GM12878 (cell line): Measurements from ENCODE around the gene CCDC63. TPM values are rescaled to one million over a fixed set of nuclear protein-coding genes. Genes with fewer than 3 reads are reported as not detected.

Experiments
- ATAC-seq: fragments of 200-7000 bp; cut with Tn5 transposase; 3 replicates; pipeline ENCODE4 v1.9.1; 2020; ENCODE audit warnings: mild to moderate bottlenecking, moderate library complexity
- BruUV-seq: library from RNA; stranded (reverse); fragments of 400-500 nt; replicated peaks from 2 replicates; lab custom pipeline; 2021; lab: Mats Ljungman, UMichigan
- CTCF ChIA-PET: fragments of 300-600 bp; sonication (Branson Sonifier 250); formaldehyde crosslinking; extraction: SDS; loops from one replicate; lab custom pipeline; 2021; ENCODE audit warnings: inconsistent platforms; lab: Yijun Ruan, JAX
- POLR2A ChIA-PET: fragments of 350-600 bp; formaldehyde crosslinking; extraction: SDS; loops from one replicate; lab custom pipeline; 2021; ENCODE audit warnings: inconsistent platforms; lab: Charles Lee
- RAD21 ChIA-PET: fragments of 300-600 bp; sonication (Branson Sonifier 250); formaldehyde crosslinking; loops from one replicate; lab custom pipeline; 2023; ENCODE audit warnings: antibody characterized with exemption; ENCODE audit not compliant: unreplicated experiment; lab: Charles Lee
- SMC1A ChIA-PET: fragments of 300-600 bp; sonication (Branson Sonifier 250); formaldehyde crosslinking; loops from one replicate; lab custom pipeline; 2023; ENCODE audit not compliant: unreplicated experiment, uncharacterized antibody; lab: Charles Lee
- DNase-seq: peaks from one replicate; pipeline ENCODE4 v3.0.0-alpha.2; 2011; ENCODE audit warnings: low read depth, low spot score
- FAIRE-seq: peaks from 3 replicates; lab custom pipeline; 2011; peaks lifted over from hg19 to GRCh38; lab: Jason Lieb, UNC
- H2AFZ ChIP-seq: 2 replicates; pipeline ENCODE4 v1.6.0; 2011; ENCODE audit warnings: low read depth, low read length, control low read depth; ENCODE audit not compliant: control insufficient read depth
- H3K27ac ChIP-seq: 2 replicates; pipeline ENCODE4 v1.5.1; 2011; ENCODE audit warnings: control low read depth; ENCODE audit not compliant: control insufficient read depth, insufficient read depth
- H3K27me3 ChIP-seq, 2 experiments: replicated peaks in 1 of 2; 2 replicates each; pipeline versions ENCODE4 v1.6.0 to v1.6.1; 2011; ENCODE audit warnings: low read length in 1 of 2; ENCODE audit not compliant: control insufficient read depth in 2 of 2, insufficient read depth in 2 of 2
- H3K36me3 ChIP-seq, 2 experiments: 2 replicates each; pipeline ENCODE4 v1.5.1; 2011; ENCODE audit warnings: low read length in 1 of 2; ENCODE audit not compliant: control insufficient read depth in 2 of 2, insufficient read depth in 2 of 2
- H3K4me1 ChIP-seq: 2 replicates; pipeline ENCODE4 v1.6.1; 2011; ENCODE audit warnings: mild to moderate bottlenecking, low read length, moderate library complexity, mixed read lengths; ENCODE audit not compliant: control insufficient read depth, insufficient read depth
- H3K4me2 ChIP-seq: 2 replicates; pipeline ENCODE4 v1.6.0; 2011; ENCODE audit warnings: control low read depth; ENCODE audit not compliant: control insufficient read depth, insufficient read depth
- H3K4me3 ChIP-seq: fragments of 200-600 bp; sonication (generic); 2 replicates; pipeline ENCODE4 v1.5.1; 2016
- H3K79me2 ChIP-seq: 2 replicates; pipeline ENCODE4 v1.6.0; 2011; ENCODE audit warnings: low read length; ENCODE audit not compliant: control insufficient read depth, insufficient read depth
- H3K9ac ChIP-seq: 2 replicates; pipeline ENCODE4 v1.8.0; 2011; ENCODE audit warnings: low read length, control low read depth, mixed read lengths; ENCODE audit not compliant: control insufficient read depth, insufficient read depth
- H3K9me3 ChIP-seq: replicated peaks from 3 replicates; pipeline ENCODE4 v1.5.1; 2011; ENCODE audit warnings: mild to moderate bottlenecking, low read length; ENCODE audit not compliant: control insufficient read depth, insufficient read depth
- H4K20me1 ChIP-seq: 2 replicates; pipeline ENCODE4 v1.6.0; 2011; ENCODE audit not compliant: control insufficient read depth, insufficient read depth
- ATF2 ChIP-seq: IDR thresholded peaks from 2 replicates; pipeline ENCODE4 v1.6.1; 2012; ENCODE audit warnings: low read length, inconsistent platforms
- CHD2 ChIP-seq: IDR thresholded peaks from 2 replicates; pipeline ENCODE4 v1.6.1; 2011; ENCODE audit warnings: low read depth, low read length, improper control_type of control experiment, borderline replicate concordance
- CHD4 ChIP-seq: fragments of 200-600 bp; sonication (generic); IDR thresholded peaks from 2 replicates; pipeline ENCODE4 v1.6.1; 2016; ENCODE audit warnings: mild to moderate bottlenecking
- HDAC2 ChIP-seq: fragments of 200-600 bp; sonication (generic); IDR thresholded peaks from 2 replicates; pipeline ENCODE4 v1.6.1; 2017
- NR2C1 ChIP-seq: fragments of 450-650 bp; IDR thresholded peaks from 2 replicates; pipeline ENCODE4 v1.6.1; 2017; ENCODE audit warnings: antibody characterized with exemption, mild to moderate bottlenecking, moderate library complexity
- PBX3 ChIP-seq: IDR thresholded peaks from 2 replicates; pipeline ENCODE4 v1.6.1; 2011; ENCODE audit warnings: mild to moderate bottlenecking, low read depth, low read length, moderate library complexity; ENCODE audit not compliant: insufficient replicate concordance
- STAT3 ChIP-seq: IDR thresholded peaks from 2 replicates; pipeline ENCODE4 v1.6.1; 2011; ENCODE audit warnings: low read depth, low read length, improper control_type of control experiment
- TCF12 ChIP-seq: IDR thresholded peaks from 2 replicates; pipeline ENCODE4 v1.6.1; 2011; ENCODE audit warnings: low read depth, mild to moderate bottlenecking, low read length
- ZBED1 ChIP-seq: IDR thresholded peaks from 2 replicates; pipeline ENCODE4 v1.6.1; 2016; ENCODE audit warnings: borderline replicate concordance
- ZBTB40 ChIP-seq: fragments of 450-650 bp; IDR thresholded peaks from 2 replicates; pipeline ENCODE4 v1.6.1; 2016; ENCODE audit warnings: mild to moderate bottlenecking, moderate library complexity, borderline replicate concordance
- ZNF207 ChIP-seq: fragments of 450-650 bp; IDR thresholded peaks from 2 replicates; pipeline ENCODE4 v1.6.1; 2014; ENCODE audit warnings: antibody characterized with exemption, mild to moderate bottlenecking, borderline replicate concordance
- ZNF622 ChIP-seq: fragments of 450-650 bp; IDR thresholded peaks from 2 replicates; pipeline ENCODE4 v1.6.1; 2017; ENCODE audit warnings: mild to moderate bottlenecking, inconsistent platforms
- WGBS: methylation state at CpG from one replicate; pipeline ENCODE4 v1.1.6; 2016; ENCODE audit warnings: low lambda C conversion rate; ENCODE audit not compliant: insufficient replicate concordance, insufficient coverage; ENCODE audit errors: missing lambda C conversion rate; 5-methylcytosine and 5-hydroxymethylcytosine counted together
- in situ Hi-C: fragments of 300-500 bp; cut with MboI; formaldehyde crosslinking; loops from 9 replicates; pipeline ENCODE4 v1.14.3; 2018; ENCODE audit warnings: mixed read lengths
- intact Hi-C: fragments of 100-400 bp; cut with micrococcal nuclease; formaldehyde crosslinking; loops from one replicate; pipeline ENCODE4 v1.14.2; 2022; ENCODE audit not compliant: unreplicated experiment
- polyA plus RNA-seq, 11 experiments: library from polyadenylated mRNA; depleted of rRNA in 4 of 11; unstranded in 6 of 11; stranded (reverse) in 5 of 11; fragments of >200 nt; fragmentation: Nextera tagmentation in 4 of 11; fragmentation: Illumina TruSeq in 1 of 11; extraction: Ambion mirVana in 4 of 11; extraction: Trizol in 1 of 11; gene quantifications; 1 replicate in 1 of 11; 2 replicates in 10 of 11; pipeline versions ENCODE4 v1.2.1 to v1.2.3, GENCODE V29; 2011 to 2016; ENCODE audit warnings: inconsistent platforms in 2 of 11, missing spikeins in 2 of 11, low read depth in 1 of 11
- total RNA-seq, 4 experiments: library from RNA; depleted of rRNA in 3 of 4; stranded (reverse); fragments of >200 nt in 3 of 4; fragmentation: Illumina TruSeq in 1 of 4; extraction: Trizol in 1 of 4; gene quantifications; 2 replicates each; pipeline versions ENCODE4 v1.2.1 to v1.2.3, GENCODE V29; 2013 to 2021
- TF ChIP-seq, protein P1 (sequence below): fragments of 450-650 bp; formaldehyde crosslinking; IDR thresholded peaks from 2 replicates; pipeline ENCODE4 v1.5.0; 2022; ENCODE audit warnings: mild to moderate bottlenecking, missing genetic modification characterization

CCDC63 gene
- total and polyA plus RNA-seq, 10 of the 15 experiments (the other 5 are each of a cell fraction or from before 2014, with no cell fraction given): not detected

- TF ChIP-seq ZBTB40: no peak
- TF ChIP-seq ZNF207: no peak
- no peak for TF ChIP-seq CHD4
- TF ChIP-seq HDAC2: no peak
- no peak for TF ChIP-seq ATF2
- no peak for TF ChIP-seq TCF12
- TF ChIP-seq STAT3: no peak
Measured at GRCh38 chr12:110816779-110817178, 30.0 kb upstream of the CCDC63 start (continued).

DNA sequence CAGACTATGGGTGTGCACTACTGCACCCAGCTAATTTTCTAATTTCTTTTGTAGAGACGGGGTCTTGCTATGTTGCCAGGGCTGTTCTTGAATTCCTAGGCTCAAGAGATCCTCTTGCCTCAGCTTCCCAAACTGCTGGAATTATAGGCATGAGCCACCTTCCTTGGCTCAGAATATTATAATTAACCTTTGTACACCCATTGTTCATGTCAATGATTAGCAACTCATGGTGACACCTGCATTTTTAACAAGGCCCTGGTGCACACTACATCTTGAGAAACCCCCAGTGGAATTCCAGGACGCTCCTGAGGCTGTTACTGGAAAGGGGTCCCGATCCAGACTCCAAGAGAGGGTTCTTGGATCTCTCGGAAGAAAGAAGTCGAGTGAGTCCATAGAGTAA lies 28.3 kb upstream of the CCDC63 start:
- CTCF ChIA-PET: interaction anchor here (1.4 kb wide), 1 partner anchor 9 kb away, joined by 3 read pairs; no protein-coding TSS in a partner anchor
- H4K20me1 ChIP-seq: no peaks in the 10 kb centered on the region
- RAD21 ChIA-PET: no interaction called here
- FAIRE-seq (no peak), DNase-seq (no peak), ATAC-seq (no peak)
- POLR2A ChIA-PET: interaction anchor here (0.6 kb wide), 1 partner anchor 108 kb away, joined by 3 read pairs; no protein-coding TSS in a partner anchor
- SMC1A ChIA-PET: no interaction called here
- H3K4me2 ChIP-seq: no peak overlapping the region
- H3K27ac ChIP-seq: no peak overlapping the region
- H3K79me2 ChIP-seq: no peaks in the 10 kb centered on the region
- no peak overlapping the region for H3K4me3 ChIP-seq
- H3K9me3 ChIP-seq: no peaks in the 10 kb centered on the region
- H3K36me3 ChIP-seq: no peaks in the 10 kb centered on the region
- WGBS: 51% methylated on average over 5 of the region's 5 CpGs
- intact Hi-C loops (no loop called here), in situ Hi-C loops (no loop called here)
- peaks cover 10% of the 10 kb centered on the region; the same call in 1 of the 2 replicates for H3K4me1 ChIP-seq
- no peak overlapping the region for H3K9ac ChIP-seq
- BruUV-seq: no TSS peak
- no peaks in the 10 kb centered on the region for H3K27me3 ChIP-seq
- no peak overlapping the region for H2AFZ ChIP-seq
- TF ChIP-seq ZNF622: no peak
- TF ChIP-seq, protein P1, sequence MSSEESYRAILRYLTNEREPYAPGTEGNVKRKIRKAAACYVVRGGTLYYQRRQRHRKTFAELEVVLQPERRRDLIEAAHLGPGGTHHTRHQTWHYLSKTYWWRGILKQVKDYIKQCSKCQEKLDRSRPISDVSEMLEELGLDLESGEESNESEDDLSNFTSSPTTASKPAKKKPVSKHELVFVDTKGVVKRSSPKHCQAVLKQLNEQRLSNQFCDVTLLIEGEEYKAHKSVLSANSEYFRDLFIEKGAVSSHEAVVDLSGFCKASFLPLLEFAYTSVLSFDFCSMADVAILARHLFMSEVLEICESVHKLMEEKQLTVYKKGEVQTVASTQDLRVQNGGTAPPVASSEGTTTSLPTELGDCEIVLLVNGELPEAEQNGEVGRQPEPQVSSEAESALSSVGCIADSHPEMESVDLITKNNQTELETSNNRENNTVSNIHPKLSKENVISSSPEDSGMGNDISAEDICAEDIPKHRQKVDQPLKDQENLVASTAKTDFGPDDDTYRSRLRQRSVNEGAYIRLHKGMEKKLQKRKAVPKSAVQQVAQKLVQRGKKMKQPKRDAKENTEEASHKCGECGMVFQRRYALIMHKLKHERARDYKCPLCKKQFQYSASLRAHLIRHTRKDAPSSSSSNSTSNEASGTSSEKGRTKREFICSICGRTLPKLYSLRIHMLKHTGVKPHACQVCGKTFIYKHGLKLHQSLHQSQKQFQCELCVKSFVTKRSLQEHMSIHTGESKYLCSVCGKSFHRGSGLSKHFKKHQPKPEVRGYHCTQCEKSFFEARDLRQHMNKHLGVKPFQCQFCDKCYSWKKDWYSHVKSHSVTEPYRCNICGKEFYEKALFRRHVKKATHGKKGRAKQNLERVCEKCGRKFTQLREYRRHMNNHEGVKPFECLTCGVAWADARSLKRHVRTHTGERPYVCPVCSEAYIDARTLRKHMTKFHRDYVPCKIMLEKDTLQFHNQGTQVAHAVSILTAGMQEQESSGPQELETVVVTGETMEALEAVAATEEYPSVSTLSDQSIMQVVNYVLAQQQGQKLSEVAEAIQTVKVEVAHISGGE (CRISPR knock-in tag): no peak
- no peak for TF ChIP-seq ZBED1
- no peak for TF ChIP-seq NR2C1
- TF ChIP-seq CHD2: no peak
- no peak for TF ChIP-seq PBX3
